ENCODE measurements around the gene LCLAT1.

DNA sequence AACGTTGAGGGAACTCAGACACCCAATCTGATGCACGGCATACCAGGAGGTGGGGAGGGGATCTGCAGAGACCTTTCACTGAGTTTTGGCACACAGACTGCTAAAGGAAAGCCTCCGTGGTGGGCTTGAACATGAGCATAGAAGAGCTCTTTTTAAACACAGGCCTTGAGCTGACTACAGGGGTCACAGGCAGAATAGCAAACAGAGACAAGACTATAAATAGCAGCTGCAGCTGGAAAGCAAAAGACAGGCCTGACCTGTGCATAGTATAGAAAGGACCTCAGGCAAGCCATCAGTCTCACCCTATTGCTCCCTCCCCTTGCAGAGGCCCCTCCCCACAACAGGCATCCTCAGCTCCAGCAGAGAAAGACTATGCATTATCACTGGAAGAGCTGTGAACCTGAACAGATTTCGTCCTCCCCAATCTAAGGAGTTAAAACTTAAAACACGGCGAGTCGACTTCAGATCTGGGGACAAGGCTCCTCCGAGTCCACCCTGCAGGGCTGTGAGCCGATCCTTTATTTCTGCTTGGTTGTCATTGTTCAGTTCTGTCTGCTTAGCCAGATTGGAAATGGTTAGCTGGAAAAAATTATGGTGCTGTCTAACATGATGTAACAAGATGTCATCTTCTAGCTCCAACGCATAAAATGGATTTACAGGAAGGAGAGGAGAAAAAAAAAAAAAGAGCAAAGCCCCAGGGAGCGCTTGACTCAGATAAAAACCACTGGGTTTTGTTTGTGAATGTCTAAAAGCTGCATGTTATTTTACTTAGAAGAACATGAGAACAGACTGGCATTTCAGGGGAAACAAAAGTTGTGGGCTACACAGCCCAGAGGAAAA, 25.2 kb upstream of the LCLAT1 start:
- TF ChIP-seq CTCF (IDR thresholded peaks at IDR 0.05; ENCODE audit: borderline replicate concordance, extremely low read depth, low read length, poor library complexity, severe bottlenecking) (no peak), EZH2 (IDR thresholded peaks at IDR 0.05; ENCODE audit: borderline replicate concordance, low read depth, low read length, severe bottlenecking) (no peak)

Data from DND-41 (cell line).